Keratinocyte (primary cell): ENCODE data around the gene KRT40. TPM values are rescaled to one million over a fixed set of nuclear protein-coding genes. Genes with fewer than 3 reads are reported as not detected.

Experiments
- DNase-seq: peaks from one replicate; pipeline ENCODE4 v3.0.0-alpha.2; 2011; ENCODE audit warnings: low read depth, missing footprints, low spot score
- FAIRE-seq: peaks from 2 replicates; lab custom pipeline; 2011; peaks lifted over from hg19 to GRCh38; lab: Jason Lieb, UNC
- H2AFZ ChIP-seq: 2 replicates; pipeline ENCODE4 v1.6.0; 2012; ENCODE audit warnings: low read length, control low read depth, inconsistent platforms; ENCODE audit not compliant: control insufficient read depth
- H3K27ac ChIP-seq: 2 replicates; pipeline ENCODE4 v1.5.1; 2011; ENCODE audit warnings: low read length; ENCODE audit not compliant: control insufficient read depth, insufficient read depth
- H3K27me3 ChIP-seq: 3 replicates; pipeline ENCODE4 v1.6.0; 2011; ENCODE audit warnings: low read length; ENCODE audit not compliant: control insufficient read depth, insufficient read depth; ENCODE audit errors: extremely low read depth
- H3K36me3 ChIP-seq, 2 experiments: 2 replicates in 1 of 2; 3 replicates in 1 of 2; pipeline ENCODE4 v1.5.1; 2011; ENCODE audit warnings: low read length in 2 of 2, mild to moderate bottlenecking in 1 of 2; ENCODE audit not compliant: control insufficient read depth in 2 of 2, insufficient read depth in 2 of 2; ENCODE audit errors: extremely low read depth in 1 of 2
- H3K4me1 ChIP-seq: 3 replicates; pipeline ENCODE4 v1.5.1; 2011; ENCODE audit warnings: low read length; ENCODE audit not compliant: control insufficient read depth, insufficient read depth; ENCODE audit errors: extremely low read depth
- H3K4me2 ChIP-seq: 3 replicates; pipeline ENCODE4 v1.6.0; 2011; ENCODE audit warnings: low read depth, low read length; ENCODE audit not compliant: control insufficient read depth, insufficient read depth; ENCODE audit errors: extremely low read depth
- H3K4me3 ChIP-seq, 3 experiments: fragments of 200-600 bp in 1 of 3; sonication (generic) in 1 of 3; 2 replicates in 2 of 3; 3 replicates in 1 of 3; pipeline ENCODE4 v1.5.1; 2011 to 2016; ENCODE audit warnings: low read length in 3 of 3, mild to moderate bottlenecking in 3 of 3, control low read depth in 2 of 3, inconsistent platforms in 1 of 3, low read depth in 1 of 3, mixed read lengths in 1 of 3, mixed run types in 1 of 3, moderate library complexity in 1 of 3; ENCODE audit not compliant: control insufficient read depth in 2 of 3, insufficient read depth in 2 of 3; ENCODE audit errors: extremely low read depth in 1 of 3
- H3K79me2 ChIP-seq: 2 replicates; pipeline ENCODE4 v1.6.0; 2012; ENCODE audit warnings: low read length; ENCODE audit not compliant: control insufficient read depth, insufficient read depth
- H3K9ac ChIP-seq: 3 replicates; pipeline ENCODE4 v1.6.0; 2011; ENCODE audit warnings: low read length; ENCODE audit not compliant: control insufficient read depth, insufficient read depth; ENCODE audit errors: extremely low read depth
- H3K9me1 ChIP-seq: 3 replicates; pipeline ENCODE4 v1.6.0; 2011; ENCODE audit warnings: low read length; ENCODE audit not compliant: control insufficient read depth, insufficient read depth; ENCODE audit errors: extremely low read depth
- H3K9me3 ChIP-seq: 2 replicates; pipeline ENCODE4 v1.5.1; 2012; ENCODE audit warnings: low read depth, low read length; ENCODE audit not compliant: control insufficient read depth
- H4K20me1 ChIP-seq: 3 replicates; pipeline ENCODE4 v1.6.0; 2011; ENCODE audit warnings: low read length; ENCODE audit not compliant: control insufficient read depth, insufficient read depth; ENCODE audit errors: extremely low read depth
- EZH2 ChIP-seq: IDR thresholded peaks from one replicate; pipeline ENCODE4 v1.6.1; 2012; ENCODE audit warnings: inconsistent platforms, mild to moderate bottlenecking, low read length, moderate library complexity
- dilution Hi-C: fragments of 300-500 bp; cut with MboI; formaldehyde crosslinking; loops from one replicate; pipeline ENCODE4 v1.7.0; 2020; ENCODE audit warnings: low sequenced_read_pairs; ENCODE audit not compliant: extremely low pct_ligation_motif_present
- polyA plus RNA-seq, 5 experiments: library from polyadenylated mRNA; depleted of rRNA in 3 of 5; stranded (reverse) in 3 of 5; stranded (forward) in 1 of 5; unstranded in 1 of 5; fragments of >200 nt; gene quantifications; 1 replicate in 1 of 5; 2 replicates in 3 of 5; 3 replicates in 1 of 5; pipeline versions ENCODE4 v1.2.1 to v1.2.3, GENCODE V29; 2011 to 2012; ENCODE audit warnings: missing spikeins in 2 of 5, low read depth in 1 of 5, low replicate concordance in 1 of 5
- TF ChIP-seq, protein P1 (sequence below), 3 experiments: IDR thresholded peaks in 1 of 3; conservative IDR thresholded peaks in 1 of 3; optimal IDR thresholded peaks in 1 of 3; 2 replicates in 2 of 3; 3 replicates in 1 of 3; pipeline versions ENCODE3 to v1.5.1; 2011; ENCODE audit warnings: low read length in 3 of 3, mild to moderate bottlenecking in 3 of 3, moderate library complexity in 2 of 3, control low read depth in 1 of 3, inconsistent platforms in 1 of 3; ENCODE audit not compliant: insufficient read depth in 2 of 3; ENCODE audit errors: extremely low read depth in 1 of 3

The KRT40 gene
- polyA plus RNA-seq, 1 donor (not counting 4 experiments of a cell fraction or from before 2014, with no cell fraction given), result 0.03 TPM

- FAIRE-seq, result no peak
- no peaks in the 10 kb centered on the region for H3K9me1 ChIP-seq
- H2AFZ ChIP-seq, result no peak overlapping the region
- H3K4me1 ChIP-seq, result no peaks in the 10 kb centered on the region
- H3K9ac ChIP-seq, result no peak overlapping the region
- no peak overlapping the region for H3K27ac ChIP-seq
- H3K79me2 ChIP-seq, result no peaks in the 10 kb centered on the region
- no peaks in the 10 kb centered on the region for H4K20me1 ChIP-seq
- no peak for TF ChIP-seq EZH2
- TF ChIP-seq, protein P1, sequence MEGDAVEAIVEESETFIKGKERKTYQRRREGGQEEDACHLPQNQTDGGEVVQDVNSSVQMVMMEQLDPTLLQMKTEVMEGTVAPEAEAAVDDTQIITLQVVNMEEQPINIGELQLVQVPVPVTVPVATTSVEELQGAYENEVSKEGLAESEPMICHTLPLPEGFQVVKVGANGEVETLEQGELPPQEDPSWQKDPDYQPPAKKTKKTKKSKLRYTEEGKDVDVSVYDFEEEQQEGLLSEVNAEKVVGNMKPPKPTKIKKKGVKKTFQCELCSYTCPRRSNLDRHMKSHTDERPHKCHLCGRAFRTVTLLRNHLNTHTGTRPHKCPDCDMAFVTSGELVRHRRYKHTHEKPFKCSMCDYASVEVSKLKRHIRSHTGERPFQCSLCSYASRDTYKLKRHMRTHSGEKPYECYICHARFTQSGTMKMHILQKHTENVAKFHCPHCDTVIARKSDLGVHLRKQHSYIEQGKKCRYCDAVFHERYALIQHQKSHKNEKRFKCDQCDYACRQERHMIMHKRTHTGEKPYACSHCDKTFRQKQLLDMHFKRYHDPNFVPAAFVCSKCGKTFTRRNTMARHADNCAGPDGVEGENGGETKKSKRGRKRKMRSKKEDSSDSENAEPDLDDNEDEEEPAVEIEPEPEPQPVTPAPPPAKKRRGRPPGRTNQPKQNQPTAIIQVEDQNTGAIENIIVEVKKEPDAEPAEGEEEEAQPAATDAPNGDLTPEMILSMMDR (optimal IDR thresholded peaks at IDR 0.05 in 1 of 3, IDR thresholded peaks at IDR 0.05 in 1 of 3, conservative IDR thresholded peaks at IDR 0.05 in 1 of 3; ENCODE audit: extremely low read depth in 1 of 3, insufficient read depth in 2 of 3, low read length in 3 of 3), result no peak
- H3K4me3 ChIP-seq, result no peak overlapping the region
- no peaks in the 10 kb centered on the region for H3K9me3 ChIP-seq
- no peaks in the 10 kb centered on the region for H3K27me3 ChIP-seq
- H3K4me2 ChIP-seq, result no peak overlapping the region
- H3K36me3 ChIP-seq, result no peaks in the 10 kb centered on the region
- DNase-seq, result no peak
- dilution Hi-C loops, result no loop called here
Observed at GRCh38 chr17:41015454-41015853, 31.3 kb upstream of the KRT40 start.

DNA sequence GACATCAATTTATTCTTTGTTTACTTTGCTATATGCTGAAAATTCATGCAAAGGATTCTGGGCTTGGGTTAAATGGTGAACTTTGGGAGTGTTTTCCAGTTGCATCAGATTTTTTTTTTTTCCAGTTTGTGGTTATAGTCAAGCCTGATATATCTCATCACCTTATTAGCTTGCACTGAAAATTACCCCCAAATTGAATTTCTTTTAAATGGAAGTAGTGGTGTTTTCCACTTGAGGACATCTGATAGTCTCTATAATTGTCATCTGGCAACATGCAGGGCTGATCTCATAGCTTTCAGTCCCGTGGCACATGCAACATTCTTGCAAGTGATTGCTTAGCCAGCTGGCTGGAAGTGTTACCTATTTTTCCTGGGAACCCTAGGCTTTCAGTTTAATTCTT lies 29.5 kb upstream of the KRT40 start:
- FAIRE-seq (no peak), DNase-seq (no peak)
- no peaks in the 10 kb centered on the region for H3K36me3 ChIP-seq
- no peak overlapping the region for H2AFZ ChIP-seq
- no peaks in the 10 kb centered on the region for H4K20me1 ChIP-seq
- no peaks in the 10 kb centered on the region for H3K27me3 ChIP-seq
- dilution Hi-C loops, result no loop called here
- TF ChIP-seq, protein P1 (optimal IDR thresholded peaks at IDR 0.05 in 1 of 3, IDR thresholded peaks at IDR 0.05 in 1 of 3, conservative IDR thresholded peaks at IDR 0.05 in 1 of 3; ENCODE audit: extremely low read depth in 1 of 3, insufficient read depth in 2 of 3, low read length in 3 of 3), result no peak
- TF ChIP-seq EZH2, result no peak
- H3K9me1 ChIP-seq, result no peaks in the 10 kb centered on the region
- H3K4me2 ChIP-seq, result no peak overlapping the region
- no peak overlapping the region for H3K4me3 ChIP-seq
- no peak overlapping the region for H3K9ac ChIP-seq
- no peaks in the 10 kb centered on the region for H3K79me2 ChIP-seq
- no peaks in the 10 kb centered on the region for H3K9me3 ChIP-seq
- no peak overlapping the region for H3K27ac ChIP-seq
- H3K4me1 ChIP-seq, result no peaks in the 10 kb centered on the region
